Adrenal gland (tissue), 12 donors: ENCODE measurements around the gene FGF22. TPM values are rescaled to one million over a fixed set of nuclear protein-coding genes. Genes with fewer than 3 reads are reported as not detected.

ENCODE experiments used
- DNase-seq, 7 donors: peaks; one replicate each; pipeline ENCODE4 v3.0.0-alpha.2; 2019 to 2020
- H3K27ac ChIP-seq, 5 donors: fragments of 200-600 bp; sonication (generic) in 4 of 5; 1 replicate in 3 of 5; 2 replicates in 2 of 5; pipeline versions ENCODE4 v1.5.1 to v1.8.0; 2016 to 2020; ENCODE audit warnings: mild to moderate bottlenecking in 1 of 5
- H3K27me3 ChIP-seq: fragments of 200-600 bp; 2 replicates; pipeline ENCODE4 v1.8.0; 2021
- H3K36me3 ChIP-seq, 2 donors: fragments of 200-600 bp; replicated peaks in 1 of 2; 1 replicate in 1 of 2; 2 replicates in 1 of 2; pipeline versions ENCODE4 v1.5.1 to v1.8.0; 2018 to 2022
- H3K4me1 ChIP-seq, 2 donors: fragments of 200-600 bp; replicated peaks in 1 of 2; 1 replicate in 1 of 2; 2 replicates in 1 of 2; pipeline versions ENCODE4 v1.5.1 to v1.8.0; 2018 to 2021
- H3K4me3 ChIP-seq, 4 donors: fragments of 200-600 bp; sonication (generic) in 3 of 4; one replicate each; pipeline ENCODE4 v1.5.1; 2016 to 2018
- H3K9me3 ChIP-seq, 3 donors: fragments of 200-600 bp; sonication (generic) in 1 of 3; replicated peaks in 1 of 3; 1 replicate in 2 of 3; 2 replicates in 1 of 3; pipeline versions ENCODE4 v1.5.1 to v1.8.0; 2016 to 2021
- POLR2A ChIP-seq, 2 donors: fragments of 450-650 bp; IDR thresholded peaks; one replicate each; pipeline ENCODE4 v1.6.1; 2017; ENCODE audit warnings: antibody characterized with exemption in 2 of 2, mild to moderate bottlenecking in 2 of 2, moderate library complexity in 1 of 2
- WGBS, 4 donors: extraction: QIAGEN DNeasy Blood & Tissue Kit in 2 of 4; methylation state at CpG; one replicate each; pipeline versions ENCODE4 v1.1.5 to v1.1.7; 2013 to 2017; 5-methylcytosine and 5-hydroxymethylcytosine counted together
- intact Hi-C, 2 donors: fragments of 100-400 bp; cut with DNase I; formaldehyde crosslinking; loops; one replicate each; pipeline versions ENCODE4 v1.14.1 to v1.15.0; 2022 to 2023
- polyA plus RNA-seq, 3 donors: library from polyadenylated mRNA; stranded (reverse); fragments of 200-250 nt in 2 of 3; fragments of 350-450 nt in 1 of 3; fragmentation: Illumina TruSeq in 1 of 3; extraction: RNeasy Lipid Tissue Mini Kit (QIAGEN cat#74804) in 1 of 3; gene quantifications; one replicate each; pipeline ENCODE4 v1.2.3, GENCODE V29; 2013 to 2014
- total RNA-seq, 9 donors: library from RNA; depleted of rRNA in 4 of 9; stranded (reverse); fragments of >200 nt in 4 of 9; fragments of 120-200 nt in 1 of 9; fragmentation: NEBNext Ultra II Directional in 1 of 9; extraction: Animal tissue kit (Norgen Biotek cat#: 25700) in 1 of 9; gene quantifications; one replicate each; pipeline versions ENCODE4 v1.1.0 to v1.2.4, GENCODE V29; 2013 to 2023
- TF ChIP-seq, protein P1 (sequence below), 6 experiments: fragments of 450-650 bp in 4 of 6; fragments of 200-600 bp in 2 of 6; sonication (generic) in 1 of 6; IDR thresholded peaks; 1 replicate in 5 of 6; 2 replicates in 1 of 6; pipeline versions ENCODE4 v1.5.1 to v1.8.0; 2016 to 2021; ENCODE audit warnings: antibody characterized with exemption in 6 of 6, mild to moderate bottlenecking in 2 of 6, moderate library complexity in 1 of 6
- donor health status: healthy with polysubstance abuse.
- donor health status: Bipolar disorder and iron deficiency.
- donor health status: DM: yes; HTN: yes; CAD: no.
- donor health status: DM: no; HTN: no; CAD: no.
- donor health status: DM: no; HTN: no; CAD: no.
- donor health status: DM: yes; HTN: yes; CAD: no.

Gene FGF22
- total and polyA plus RNA-seq, 12 donors: 0.14 to 1.2 (median 0.31) TPM; not detected in 6

DNA sequence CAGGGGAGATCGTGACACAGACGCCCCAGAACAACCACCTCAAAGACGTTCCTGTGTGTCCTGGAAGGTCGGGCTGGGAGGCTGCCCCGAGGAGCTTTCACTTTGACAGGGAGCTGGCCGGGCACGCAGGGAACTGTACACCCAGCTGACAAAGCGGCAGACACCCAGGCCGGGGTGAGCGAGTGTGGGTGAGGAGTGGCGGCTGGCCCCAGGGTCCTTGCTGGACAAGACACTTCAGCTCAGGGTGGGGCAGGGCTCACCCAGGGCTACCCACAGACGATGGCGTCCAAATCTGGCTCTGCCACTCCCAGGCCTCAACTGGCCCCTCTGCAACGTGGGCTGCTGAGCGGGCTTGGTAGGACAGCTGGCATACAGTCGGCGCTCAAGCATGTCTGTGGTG is 2.0 kb downstream of the FGF22 start:
- H3K27ac ChIP-seq: no peak overlapping the region
- WGBS, 4 donors: 76 to 86% (median 84%) methylated on average over 10 to 17 of the region's 17 CpGs
- TF ChIP-seq, protein P1, sequence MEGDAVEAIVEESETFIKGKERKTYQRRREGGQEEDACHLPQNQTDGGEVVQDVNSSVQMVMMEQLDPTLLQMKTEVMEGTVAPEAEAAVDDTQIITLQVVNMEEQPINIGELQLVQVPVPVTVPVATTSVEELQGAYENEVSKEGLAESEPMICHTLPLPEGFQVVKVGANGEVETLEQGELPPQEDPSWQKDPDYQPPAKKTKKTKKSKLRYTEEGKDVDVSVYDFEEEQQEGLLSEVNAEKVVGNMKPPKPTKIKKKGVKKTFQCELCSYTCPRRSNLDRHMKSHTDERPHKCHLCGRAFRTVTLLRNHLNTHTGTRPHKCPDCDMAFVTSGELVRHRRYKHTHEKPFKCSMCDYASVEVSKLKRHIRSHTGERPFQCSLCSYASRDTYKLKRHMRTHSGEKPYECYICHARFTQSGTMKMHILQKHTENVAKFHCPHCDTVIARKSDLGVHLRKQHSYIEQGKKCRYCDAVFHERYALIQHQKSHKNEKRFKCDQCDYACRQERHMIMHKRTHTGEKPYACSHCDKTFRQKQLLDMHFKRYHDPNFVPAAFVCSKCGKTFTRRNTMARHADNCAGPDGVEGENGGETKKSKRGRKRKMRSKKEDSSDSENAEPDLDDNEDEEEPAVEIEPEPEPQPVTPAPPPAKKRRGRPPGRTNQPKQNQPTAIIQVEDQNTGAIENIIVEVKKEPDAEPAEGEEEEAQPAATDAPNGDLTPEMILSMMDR (IDR thresholded peaks at IDR 0.05): no peak
- no peak for TF ChIP-seq POLR2A (IDR thresholded peaks at IDR 0.05)
- peaks cover 5 to 7% of the 10 kb centered on the region in 2 donors for H3K4me1 ChIP-seq
- intact Hi-C loops: no loop called here
- DNase-seq: no peak
- no peaks in the 10 kb centered on the region for H3K9me3 ChIP-seq
- H3K36me3 ChIP-seq: peaks cover 0 to 6% of the 10 kb centered on the region in 2 donors
- H3K27me3 ChIP-seq: no peaks in the 10 kb centered on the region
- H3K4me3 ChIP-seq: no peak overlapping the region

DNA sequence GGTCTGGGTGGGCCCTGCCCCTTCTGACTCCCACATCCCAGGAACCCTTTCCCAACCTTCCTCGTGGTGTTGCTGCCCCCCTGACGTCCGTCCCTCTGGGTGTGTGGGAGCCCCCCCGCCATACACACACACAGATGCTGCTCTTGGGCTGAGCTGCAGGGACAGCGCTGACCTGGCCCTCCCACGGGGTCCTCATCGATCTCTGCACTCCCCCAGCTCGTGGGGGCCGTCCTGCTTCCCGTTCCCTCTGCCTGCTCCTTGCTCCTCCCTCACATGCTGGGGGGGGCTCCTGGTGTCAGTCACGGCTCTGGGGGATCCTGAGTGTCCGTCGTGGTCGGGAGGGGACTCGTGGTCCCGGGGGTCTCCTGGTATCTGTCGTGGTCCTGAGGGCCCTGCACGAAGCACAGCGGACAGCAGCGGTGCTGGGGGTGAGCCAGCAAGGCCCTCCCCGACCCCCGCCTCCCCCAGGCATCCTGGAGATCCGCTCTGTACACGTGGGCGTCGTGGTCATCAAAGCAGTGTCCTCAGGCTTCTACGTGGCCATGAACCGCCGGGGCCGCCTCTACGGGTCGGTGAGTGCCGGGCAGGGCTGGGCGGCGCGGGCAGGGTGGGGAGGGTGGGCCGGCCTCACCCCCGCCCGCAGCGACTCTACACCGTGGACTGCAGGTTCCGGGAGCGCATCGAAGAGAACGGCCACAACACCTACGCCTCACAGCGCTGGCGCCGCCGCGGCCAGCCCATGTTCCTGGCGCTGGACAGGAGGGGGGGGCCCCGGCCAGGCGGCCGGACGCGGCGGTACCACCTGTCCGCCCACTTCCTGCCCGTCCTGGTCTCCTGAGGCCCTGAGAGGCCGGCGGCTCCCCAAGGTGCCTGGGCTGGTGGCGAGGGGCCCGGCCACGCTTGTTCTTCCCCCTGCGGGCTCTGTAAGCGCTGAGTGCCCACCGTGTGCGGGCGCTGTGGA is 3.4 kb downstream of the FGF22 start:
- no peak overlapping the region for H3K4me3 ChIP-seq
- DNase-seq: peak in 1 of 7 donors; percentile 52
- peaks cover 5 to 7% of the 10 kb centered on the region in 2 donors for H3K4me1 ChIP-seq
- peaks cover 0 to 19% of the 10 kb centered on the region in 2 donors for H3K36me3 ChIP-seq
- H3K9me3 ChIP-seq: no peaks in the 10 kb centered on the region
- 58 to 79% (median 78%) methylated on average over 18 to 69 of the region's 70 CpGs for WGBS, 4 donors
- TF ChIP-seq, protein P1 (IDR thresholded peaks at IDR 0.05): no peak
- TF ChIP-seq POLR2A (IDR thresholded peaks at IDR 0.05): no peak
- H3K27me3 ChIP-seq: no peaks in the 10 kb centered on the region
- intact Hi-C loops: no loop called here
- H3K27ac ChIP-seq: no peak overlapping the region

DNA sequence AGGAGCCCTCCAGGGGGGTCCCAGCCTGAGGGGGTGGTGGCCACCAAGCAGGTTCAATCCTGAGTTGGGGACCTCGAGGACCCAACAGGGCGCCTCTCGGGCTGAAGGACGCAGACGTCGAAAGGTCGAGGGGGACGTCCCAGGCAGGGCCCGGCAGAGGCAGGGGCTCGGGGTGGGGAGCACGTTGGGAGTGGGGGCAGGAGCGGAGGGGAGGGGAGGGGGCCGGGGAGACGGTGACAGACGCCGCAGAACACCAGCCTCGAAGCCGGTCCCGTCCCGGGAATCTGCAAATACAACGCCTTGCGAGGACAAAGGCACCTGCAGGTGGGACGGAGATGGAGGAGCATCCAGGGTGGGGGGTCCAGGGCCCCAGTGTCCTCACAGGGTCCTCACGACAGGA is 4.1 kb downstream of the FGF22 start:
- Histone ChIP-seq H3K4me3 (no peak overlapping the region), H3K36me3 (peaks cover 0 to 26% of the 10 kb centered on the region in 2 donors), H3K4me1 (peaks cover 5 to 7% of the 10 kb centered on the region in 2 donors), H3K27ac (no peak overlapping the region), H3K27me3 (no peaks in the 10 kb centered on the region), H3K9me3 (no peaks in the 10 kb centered on the region)
- WGBS, 4 donors: 85 to 90% (median 87%) methylated on average over 18 to 24 of the region's 24 CpGs
- intact Hi-C loops: no loop called here
- DNase-seq: no peak
- TF ChIP-seq, protein P1 (IDR thresholded peaks at IDR 0.05): no peak
- TF ChIP-seq POLR2A (IDR thresholded peaks at IDR 0.05): no peak

DNA sequence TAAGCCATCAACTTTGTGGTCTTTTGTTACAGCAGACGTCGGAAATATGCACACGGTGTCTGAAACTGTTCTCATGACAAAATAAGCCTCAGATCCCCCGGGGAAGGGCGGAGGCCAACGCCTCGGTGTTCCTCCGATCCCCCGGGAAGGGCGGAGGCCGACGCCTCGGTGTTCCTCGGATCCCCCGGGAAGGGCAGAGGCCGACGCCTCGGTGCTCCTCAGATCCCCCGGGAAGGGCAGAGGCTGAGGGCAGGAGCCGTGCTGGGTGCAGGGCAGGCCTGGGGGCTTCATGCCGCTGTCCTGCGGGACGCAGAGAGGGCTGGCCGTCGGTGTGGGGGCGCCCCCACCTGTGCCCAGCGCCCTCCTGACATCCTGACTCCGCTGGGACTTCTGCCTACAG is 4.7 kb downstream of the FGF22 start:
- no peaks in the 10 kb centered on the region for H3K9me3 ChIP-seq
- DNase-seq: no peak
- 79 to 100% (median 89%) methylated on average over 1 to 28 of the region's 28 CpGs for WGBS, 4 donors
- TF ChIP-seq, protein P1 (IDR thresholded peaks at IDR 0.05): no peak
- TF ChIP-seq POLR2A (IDR thresholded peaks at IDR 0.05): no peak
- H3K27me3 ChIP-seq: no peaks in the 10 kb centered on the region
- intact Hi-C loops: no loop called here
- peaks cover under 1 to 1% of the 10 kb centered on the region in 2 donors for H3K4me1 ChIP-seq
- H3K36me3 ChIP-seq: peaks cover 0 to 32% of the 10 kb centered on the region in 2 donors
- H3K27ac ChIP-seq: no peak overlapping the region
- H3K4me3 ChIP-seq: no peak overlapping the region
